Hematopoietic multipotent progenitor cell treated with erythropoietin and hydrocortisone succinate and interleukin-3 and kit ligand, for 4 days (in vitro differentiated cells): ENCODE data around the gene BLID.
A peak's percentile ranks its signal among the peaks of the same experiment; 100 is the strongest.

ENCODE experiments used
- DNase-seq: peaks from one replicate; pipeline ENCODE4 v3.0.0-alpha.2; 2015

The BLID gene

GRCh38 chr11:122075016-122075415 is 41.0 kb downstream of the BLID start:
- DNase-seq: no peak

GRCh38 chr11:122074022-122074421 is 42.0 kb downstream of the BLID start:
- no peak for DNase-seq

- DNase-seq: no peak
Measured at GRCh38 chr11:122071709-122072202, 44.3 kb downstream of the BLID start.

GRCh38 chr11:122069707-122070360 is 46.2 kb downstream of the BLID start:
- peak; percentile 55 for DNase-seq

- DNase-seq: no peak
Measured at GRCh38 chr11:122068837-122069236, 47.2 kb downstream of the BLID start.

- no peak for DNase-seq
Measured at GRCh38 chr11:122068141-122068540, 47.9 kb downstream of the BLID start.
